Measurements from ENCODE around the gene UNC5B.
"Not testable (repeated sequence)": the region's sequence is repeated elsewhere in the genome, so short reads cannot be mapped to it uniquely, and the experiment has no call there.

UNC5B gene

DNA sequence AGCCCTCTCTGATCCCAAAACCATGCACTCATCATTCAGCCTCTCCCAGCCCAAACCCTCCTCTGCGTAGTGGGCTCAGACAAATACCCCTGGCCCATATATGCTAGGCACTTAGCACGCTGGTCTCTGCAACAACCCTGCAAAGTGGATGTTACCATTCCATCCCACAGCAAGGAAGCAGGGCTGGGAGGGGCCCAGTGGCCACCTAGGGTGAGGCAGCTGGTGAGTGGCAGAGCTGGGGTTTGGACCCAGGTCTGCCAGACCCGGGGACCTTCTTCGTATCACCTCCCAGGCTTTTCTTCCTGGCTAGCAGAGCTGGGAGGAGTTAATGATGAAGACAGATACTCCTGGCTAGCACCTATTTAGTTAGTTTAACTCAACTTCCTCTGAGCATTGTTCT is 73.6 kb downstream of the UNC5B start:
- DNase-seq = no peak

DNA sequence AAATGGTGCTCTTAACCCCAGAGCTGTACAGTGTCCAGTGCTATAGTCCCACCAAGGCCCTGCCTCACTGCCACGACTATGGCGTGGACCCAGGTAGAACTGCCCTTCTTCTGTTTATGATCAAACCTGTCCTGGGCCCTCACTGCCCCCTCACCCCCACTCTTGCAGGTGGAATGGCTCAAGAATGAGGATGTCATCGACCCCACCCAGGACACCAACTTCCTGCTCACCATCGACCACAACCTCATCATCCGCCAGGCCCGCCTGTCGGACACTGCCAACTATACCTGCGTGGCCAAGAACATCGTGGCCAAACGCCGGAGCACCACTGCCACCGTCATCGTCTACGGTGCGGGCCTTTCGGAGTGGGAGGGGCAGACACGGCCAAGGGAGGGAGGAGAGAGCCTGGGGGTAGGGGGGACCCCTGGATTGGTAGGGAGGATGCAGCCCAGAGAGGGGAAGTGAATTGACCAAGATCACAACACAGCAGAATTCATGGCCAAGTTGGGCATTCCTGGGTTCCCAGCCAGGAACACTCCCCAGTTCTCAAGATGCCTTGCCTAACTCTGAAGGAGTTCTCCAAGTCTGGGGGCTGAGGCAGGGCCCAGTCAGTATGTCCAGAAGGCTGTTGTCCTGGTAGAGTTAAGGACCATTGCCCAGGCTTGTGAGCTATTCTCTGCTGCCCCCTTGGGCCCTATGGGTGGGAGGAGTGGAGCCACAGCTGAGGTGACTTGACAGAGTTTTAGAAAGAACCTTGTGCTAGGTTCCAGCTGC is 74.3 kb downstream of the UNC5B start:
- no peak for DNase-seq

DNA sequence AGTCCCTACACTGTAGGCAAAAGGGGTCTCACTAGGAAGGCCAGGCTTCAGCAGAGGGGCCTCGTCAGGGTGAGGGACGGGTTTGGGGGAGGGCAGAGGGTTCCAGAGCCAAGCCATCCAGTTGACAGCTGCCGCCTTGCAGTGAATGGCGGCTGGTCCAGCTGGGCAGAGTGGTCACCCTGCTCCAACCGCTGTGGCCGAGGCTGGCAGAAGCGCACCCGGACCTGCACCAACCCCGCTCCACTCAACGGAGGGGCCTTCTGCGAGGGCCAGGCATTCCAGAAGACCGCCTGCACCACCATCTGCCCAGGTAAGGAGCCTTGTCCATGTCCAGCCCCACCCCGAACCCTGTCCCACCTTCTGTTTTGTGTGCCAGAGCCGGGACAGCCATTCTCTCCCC is 75.1 kb downstream of the UNC5B start:
- no peak for DNase-seq

DNA sequence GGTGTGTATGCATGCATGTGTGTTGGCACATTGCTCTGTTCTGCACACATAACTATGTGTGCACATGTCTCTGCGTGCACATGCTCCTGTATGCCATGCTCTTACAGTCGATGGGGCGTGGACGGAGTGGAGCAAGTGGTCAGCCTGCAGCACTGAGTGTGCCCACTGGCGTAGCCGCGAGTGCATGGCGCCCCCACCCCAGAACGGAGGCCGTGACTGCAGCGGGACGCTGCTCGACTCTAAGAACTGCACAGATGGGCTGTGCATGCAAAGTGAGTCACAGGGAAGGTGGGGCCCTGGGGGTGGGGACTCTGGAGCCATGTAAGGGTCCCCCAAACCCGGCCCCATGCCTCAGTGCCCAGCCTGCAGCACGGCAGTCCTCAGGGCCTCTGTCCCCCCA is 76.1 kb downstream of the UNC5B start:
- no peak for DNase-seq

DNA sequence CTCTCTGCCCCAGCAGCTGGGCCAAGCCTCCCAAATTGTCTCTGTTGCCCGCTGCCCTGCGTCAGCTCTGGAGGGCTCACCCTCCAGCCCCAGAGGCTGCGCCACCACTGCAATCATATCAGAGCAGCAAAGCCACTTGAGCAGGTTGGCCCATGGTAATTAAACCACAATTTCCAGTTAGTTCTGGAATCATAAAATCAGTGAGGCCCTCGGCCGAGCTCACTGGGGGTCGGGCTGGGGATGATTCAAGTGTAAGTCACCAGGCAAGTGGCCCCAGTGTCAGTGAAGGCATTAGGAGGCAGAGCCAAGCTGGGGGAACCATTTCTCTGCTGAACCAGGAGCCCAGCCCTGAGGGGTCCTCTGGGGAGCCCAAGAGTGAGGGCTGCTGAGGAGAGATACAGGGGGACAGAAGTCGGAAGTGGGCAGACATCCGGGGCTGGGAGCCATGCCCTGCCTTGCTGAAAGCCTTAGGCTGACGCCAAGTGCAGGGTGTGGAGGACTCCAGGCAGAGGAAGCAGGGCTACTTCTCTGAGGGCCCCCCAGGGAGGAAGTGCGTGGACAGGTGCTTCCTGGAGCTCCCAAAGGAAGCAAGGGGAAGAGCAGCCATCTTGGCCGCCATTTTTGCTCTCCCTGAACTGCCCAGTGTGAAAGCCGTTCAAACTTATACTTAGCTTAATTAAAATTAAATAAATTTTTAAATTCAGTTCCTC is 77.2 kb downstream of the UNC5B start:
- no peak for DNase-seq

DNA sequence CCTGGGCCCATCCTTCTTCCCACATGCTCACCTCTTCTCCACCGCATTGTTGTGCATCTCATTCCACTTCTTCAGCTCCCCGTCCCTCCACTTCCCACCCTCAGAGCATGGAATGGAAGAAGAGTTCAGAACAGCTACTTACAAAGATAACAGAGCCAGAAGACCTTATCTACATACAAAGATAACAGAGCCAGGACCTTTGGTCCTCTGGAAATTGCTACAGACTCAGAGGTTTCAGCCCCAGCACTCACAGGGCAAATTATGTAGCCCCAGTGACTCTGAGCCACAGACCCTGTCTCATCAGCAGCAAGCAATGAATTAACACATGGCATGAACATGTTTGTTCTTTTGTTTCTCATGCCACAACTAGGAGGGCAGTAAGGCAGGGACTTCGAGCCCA is 78.0 kb downstream of the UNC5B start:
- no peak for DNase-seq

DNA sequence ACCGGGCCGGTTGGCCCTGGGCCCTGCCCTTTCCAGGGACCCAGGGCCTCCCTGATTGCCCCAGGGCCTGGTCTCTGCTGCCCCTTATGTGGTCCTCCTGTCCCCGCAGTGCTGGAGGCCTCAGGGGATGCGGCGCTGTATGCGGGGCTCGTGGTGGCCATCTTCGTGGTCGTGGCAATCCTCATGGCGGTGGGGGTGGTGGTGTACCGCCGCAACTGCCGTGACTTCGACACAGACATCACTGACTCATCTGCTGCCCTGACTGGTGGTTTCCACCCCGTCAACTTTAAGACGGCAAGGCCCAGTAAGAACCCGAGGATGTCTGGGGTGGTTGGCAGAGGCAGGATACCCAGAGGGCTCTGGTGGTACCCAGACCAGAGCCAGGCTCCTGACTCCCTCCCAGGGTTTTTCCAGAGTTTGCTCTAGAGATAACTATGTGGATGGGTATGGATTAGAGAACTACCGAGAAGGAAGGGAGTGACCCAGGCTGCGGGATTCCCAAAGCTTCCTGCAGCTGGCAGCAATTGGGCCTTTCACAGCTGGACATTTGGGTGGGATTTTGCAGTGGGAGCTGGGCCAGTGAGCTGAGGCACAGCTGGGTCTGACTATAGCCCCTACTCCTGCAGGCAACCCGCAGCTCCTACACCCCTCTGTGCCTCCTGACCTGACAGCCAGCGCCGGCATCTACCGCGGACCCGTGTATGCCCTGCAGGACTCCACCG is 78.6 kb downstream of the UNC5B start:
- no peak for DNase-seq

DNA sequence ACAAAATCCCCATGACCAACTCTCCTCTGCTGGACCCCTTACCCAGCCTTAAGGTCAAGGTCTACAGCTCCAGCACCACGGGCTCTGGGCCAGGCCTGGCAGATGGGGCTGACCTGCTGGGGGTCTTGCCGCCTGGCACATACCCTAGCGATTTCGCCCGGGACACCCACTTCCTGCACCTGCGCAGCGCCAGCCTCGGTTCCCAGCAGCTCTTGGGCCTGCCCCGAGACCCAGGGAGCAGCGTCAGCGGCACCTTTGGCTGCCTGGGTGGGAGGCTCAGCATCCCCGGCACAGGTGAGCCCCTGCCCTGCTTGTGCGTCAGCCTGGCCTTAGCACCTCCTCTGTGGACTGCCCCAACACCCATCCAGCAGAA is 79.1 kb downstream of the UNC5B start:
- no peak for DNase-seq

DNA sequence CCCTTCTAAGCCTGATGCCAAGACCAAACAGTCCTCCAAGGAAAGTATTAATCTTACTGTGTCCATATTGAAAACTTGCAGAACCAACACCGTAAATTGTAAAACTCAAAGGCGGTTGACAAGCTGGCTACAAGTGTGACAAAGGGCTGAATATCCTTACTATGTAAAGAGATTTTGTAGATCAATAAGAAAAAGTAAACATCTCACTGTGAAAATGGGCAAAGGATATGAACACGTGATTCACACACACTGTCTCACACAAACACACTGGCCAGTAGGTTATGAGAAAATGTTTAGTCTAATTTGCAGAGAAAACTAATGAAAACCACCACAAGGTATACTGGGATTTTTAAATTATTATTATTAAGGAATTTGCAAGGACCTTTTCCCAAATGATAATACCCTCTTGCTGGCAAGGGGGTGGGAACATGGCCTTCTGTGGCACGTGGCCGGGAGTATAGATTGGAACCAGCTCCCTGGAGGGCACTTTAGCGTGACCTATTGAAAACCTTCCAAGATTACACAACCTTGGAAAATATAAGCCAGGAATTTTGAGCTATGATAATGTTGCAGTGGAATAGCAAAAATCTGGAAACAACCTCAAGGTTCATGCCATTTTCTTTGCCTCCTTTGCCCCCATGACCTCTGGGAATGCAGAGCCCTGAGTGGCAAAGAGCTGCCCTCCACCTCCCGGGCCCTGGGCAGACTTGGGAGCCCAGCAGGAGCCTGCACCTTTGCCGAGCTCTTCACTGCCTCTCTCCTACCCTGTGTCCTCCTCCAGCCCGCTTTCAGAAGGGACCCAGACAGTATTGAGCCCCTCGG is 80.5 kb downstream of the UNC5B start:
- no peak for DNase-seq

DNA sequence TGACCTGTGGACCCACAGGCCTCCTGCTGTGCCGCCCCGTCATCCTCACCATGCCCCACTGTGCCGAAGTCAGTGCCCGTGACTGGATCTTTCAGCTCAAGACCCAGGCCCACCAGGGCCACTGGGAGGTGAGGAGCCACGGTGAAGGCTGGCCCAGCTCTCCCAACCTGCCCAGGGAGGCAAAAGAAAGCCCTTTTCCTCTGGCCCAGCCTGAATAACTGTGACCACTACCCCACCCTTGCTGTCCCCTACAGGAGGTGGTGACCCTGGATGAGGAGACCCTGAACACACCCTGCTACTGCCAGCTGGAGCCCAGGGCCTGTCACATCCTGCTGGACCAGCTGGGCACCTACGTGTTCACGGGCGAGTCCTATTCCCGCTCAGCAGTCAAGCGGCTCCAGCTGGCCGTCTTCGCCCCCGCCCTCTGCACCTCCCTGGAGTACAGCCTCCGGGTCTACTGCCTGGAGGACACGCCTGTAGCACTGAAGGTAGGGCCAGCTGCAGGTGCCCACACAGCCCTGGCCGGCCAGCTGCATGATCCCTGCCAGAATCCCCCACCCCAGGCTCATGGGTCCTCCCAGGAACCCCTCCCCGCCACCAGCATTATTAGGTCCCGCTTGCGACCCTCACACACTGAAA is 81.2 kb downstream of the UNC5B start:
- DNase-seq = no peak

DNA sequence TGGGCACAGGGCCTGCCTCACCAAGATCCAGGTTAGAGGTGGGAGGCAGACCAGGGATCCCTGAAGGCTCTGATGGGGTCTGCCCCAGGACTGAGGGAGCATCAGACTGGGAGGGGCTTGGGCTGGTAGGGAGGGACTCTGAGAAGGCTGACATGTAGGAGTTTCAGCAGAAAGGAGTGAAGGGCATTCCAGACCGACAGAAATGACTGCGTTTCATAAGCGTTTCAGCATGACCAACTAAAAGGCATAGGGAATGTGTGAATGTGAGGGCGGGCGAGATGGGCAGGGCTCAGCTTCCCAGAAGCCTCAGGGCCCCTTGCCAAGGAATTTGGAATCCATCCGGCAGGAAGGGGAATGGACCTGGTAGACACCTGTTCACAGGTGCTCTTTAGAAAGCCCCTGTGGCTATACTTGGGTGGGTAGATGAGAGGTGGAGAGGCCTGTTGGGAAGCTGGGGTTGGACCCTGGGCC is 81.8 kb downstream of the UNC5B start:
- no peak for DNase-seq

DNA sequence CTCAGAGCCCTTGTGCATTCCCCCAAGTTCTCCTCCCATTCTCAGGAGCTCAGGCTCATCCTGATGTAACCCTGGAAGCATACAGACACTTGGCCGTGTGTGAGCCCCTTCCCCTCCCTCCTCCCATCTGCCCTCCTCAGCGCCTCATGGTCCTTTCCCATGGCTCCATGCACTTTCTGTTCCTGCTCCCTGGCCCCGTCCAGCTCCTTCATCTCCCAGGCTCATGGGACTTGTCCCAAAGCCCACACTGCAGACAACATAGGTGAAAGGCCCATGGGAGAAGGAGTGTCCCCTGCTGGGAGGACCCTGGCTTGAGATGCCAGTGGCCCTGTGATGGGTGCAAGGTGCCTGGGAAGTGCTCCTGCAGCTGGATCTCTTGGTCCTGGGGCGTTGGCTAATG is 82.5 kb downstream of the UNC5B start:
- no peak for DNase-seq

DNA sequence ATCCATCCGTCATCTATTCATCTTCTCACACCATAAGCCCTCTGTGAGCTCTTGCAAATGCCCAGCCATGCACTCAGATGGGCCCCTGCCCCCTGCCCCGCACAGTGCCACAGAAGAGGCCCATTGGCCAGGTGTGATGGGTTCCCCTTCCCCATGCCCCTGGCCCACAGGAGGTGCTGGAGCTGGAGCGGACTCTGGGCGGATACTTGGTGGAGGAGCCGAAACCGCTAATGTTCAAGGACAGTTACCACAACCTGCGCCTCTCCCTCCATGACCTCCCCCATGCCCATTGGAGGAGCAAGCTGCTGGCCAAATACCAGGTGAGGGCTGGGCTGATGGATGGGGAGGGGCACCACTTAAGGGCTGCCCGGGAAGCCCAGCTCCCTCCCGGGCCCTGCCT is 83.3 kb downstream of the UNC5B start:
- no peak for DNase-seq

DNA sequence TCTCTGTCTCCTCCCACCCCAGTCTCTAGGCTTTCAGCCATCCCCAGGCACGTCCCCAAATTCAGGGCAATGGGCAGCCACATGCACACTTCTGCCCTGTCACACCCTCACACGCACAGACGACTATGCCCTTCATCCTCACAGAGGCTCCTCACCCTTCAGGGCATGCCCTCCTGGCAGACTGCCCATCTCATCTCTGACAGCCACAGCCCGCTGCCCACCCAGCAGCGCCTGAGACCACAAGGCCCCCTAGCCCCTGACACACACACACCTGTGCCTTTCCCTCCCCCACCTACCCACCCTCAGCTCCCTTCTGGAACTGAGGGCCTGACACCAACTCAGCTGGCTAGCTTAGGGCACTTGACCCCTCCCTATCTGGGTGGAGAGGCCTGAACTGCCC is 83.7 kb downstream of the UNC5B start:
- DNase-seq = no peak

DNA sequence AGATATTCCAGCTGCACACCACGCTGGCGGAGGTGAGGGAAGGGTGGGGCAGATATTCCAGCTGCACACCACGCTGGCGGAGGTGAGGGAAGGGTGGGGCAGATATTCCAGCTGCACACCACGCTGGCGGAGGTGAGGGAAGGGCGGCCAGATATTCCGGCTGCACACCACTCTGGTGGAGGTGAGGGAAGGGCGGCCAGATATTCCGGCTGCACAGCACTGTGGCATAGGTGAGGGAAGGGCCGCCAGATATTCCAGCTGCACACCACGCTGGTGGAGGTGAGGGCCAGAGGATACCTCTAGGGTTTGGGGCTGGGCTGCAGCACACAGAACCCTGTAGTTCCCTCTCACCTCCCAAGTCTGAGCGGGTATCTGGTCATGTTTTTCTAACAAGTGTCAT is 84.4 kb downstream of the UNC5B start:
- not testable (repeated sequence) for DNase-seq

DNA sequence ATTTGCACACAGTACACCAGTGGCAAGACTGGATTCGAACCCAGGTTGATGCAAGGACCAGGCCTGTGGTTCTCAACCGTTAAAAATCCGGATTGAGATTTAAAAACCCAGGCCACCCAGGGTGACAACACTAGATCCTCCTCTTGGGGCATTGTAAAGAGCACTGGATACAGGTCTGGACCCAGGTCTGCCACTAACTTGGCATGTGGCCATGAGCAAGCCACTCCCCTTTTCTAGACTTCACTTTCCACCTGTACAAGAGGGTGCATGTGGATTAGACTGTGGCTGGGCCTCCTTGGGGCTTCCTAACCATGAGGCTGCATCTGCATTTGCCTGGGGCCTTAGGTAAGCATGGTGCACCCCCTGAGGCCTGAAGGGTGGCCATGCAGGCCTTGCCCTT is 85.0 kb downstream of the UNC5B start:
- no peak for DNase-seq

DNA sequence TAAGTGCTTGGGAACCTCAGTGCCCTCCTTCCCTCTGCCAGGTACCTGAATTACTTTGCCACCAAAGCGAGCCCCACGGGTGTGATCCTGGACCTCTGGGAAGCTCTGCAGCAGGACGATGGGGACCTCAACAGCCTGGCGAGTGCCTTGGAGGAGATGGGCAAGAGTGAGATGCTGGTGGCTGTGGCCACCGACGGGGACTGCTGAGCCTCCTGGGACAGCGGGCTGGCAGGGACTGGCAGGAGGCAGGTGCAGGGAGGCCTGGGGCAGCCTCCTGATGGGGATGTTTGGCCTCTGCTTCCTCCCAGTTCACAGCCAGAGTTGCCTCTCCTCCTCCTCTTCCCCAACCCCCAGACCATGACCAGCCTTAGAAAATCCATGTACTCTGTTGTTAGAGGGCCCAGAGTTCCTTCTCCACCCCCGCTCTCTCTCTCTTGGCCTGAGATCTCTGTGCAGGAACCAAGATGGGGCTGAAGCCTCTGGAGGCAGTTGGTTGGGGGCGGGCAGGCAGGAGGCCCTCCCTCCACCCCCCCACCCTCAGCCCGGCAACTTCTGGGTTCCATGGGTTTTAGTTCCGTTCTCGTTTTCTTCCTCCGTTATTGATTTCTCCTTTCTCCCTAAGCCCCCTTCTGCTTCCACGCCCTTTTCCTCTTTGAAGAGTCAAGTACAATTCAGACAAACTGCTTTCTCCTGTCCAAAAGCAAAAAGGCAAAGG is 86.9 kb downstream of the UNC5B start:
- DNase-seq = no peak

DNA sequence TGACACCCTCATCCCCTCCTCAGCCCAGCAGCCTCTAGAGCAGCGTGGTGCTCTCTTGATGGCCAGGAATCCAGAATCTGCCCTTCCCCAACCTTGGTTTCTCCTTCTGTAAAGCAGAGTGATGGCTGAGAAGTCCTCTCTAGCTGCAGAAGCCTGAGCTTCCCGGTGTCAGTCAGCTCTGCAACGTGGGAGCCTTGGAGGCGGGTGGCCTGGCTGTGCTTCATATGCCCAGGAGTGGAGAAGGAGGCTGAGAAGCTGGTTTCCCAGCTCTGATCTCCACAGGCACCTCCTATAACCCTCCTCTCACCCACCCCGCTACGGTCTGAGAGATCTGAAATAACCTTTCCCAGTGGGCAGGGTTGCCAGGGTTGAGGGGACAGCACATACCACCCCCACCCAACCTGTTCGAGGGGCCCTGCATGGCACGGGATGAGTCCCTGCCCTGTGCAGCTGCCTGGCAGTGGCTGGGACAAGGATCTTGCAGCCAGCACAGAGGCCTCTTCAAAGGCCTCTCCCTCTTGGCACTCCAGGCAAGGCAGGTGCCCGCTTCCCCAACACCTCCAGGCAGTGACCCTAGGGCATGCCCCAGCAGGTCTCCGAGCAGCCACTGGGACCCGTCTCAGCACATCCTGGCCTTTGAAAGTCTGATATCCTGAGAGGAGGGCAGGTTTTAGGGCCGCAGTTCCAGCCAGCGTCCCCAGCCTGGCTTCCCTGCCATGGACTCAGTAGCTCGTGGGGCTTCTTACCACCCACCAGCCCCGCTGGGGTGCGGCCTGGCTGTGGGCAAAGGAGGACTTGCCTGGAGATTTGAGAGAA is 88.4 kb downstream of the UNC5B start:
- no peak for DNase-seq

DNA sequence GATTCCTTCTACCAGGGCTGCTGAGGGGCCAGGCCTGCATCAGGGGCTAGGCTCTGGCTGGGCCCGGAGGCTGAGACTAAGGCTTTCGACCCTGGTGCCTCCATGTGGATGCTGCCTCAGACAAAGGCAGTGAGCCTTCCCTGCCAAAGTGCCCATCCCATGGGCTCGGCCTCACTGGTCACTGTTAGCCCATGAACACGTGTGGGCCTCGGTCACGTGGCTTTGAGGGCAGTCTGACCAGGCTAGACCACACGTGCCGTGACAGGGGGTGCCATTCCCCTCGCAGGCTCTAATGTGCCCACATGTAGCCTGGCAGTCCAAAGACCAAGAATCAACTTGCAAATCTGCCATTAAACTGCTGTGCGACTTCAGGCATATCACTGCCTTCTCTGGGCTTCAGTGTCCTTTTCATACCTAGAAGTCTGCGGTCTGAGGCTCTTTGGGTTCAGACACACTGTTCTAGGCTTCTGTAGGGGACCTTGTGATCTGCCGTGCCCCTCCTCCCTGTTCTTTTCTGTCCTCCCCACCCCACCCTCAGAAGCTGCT is 89.1 kb downstream of the UNC5B start:
- DNase-seq = no peak

DNA sequence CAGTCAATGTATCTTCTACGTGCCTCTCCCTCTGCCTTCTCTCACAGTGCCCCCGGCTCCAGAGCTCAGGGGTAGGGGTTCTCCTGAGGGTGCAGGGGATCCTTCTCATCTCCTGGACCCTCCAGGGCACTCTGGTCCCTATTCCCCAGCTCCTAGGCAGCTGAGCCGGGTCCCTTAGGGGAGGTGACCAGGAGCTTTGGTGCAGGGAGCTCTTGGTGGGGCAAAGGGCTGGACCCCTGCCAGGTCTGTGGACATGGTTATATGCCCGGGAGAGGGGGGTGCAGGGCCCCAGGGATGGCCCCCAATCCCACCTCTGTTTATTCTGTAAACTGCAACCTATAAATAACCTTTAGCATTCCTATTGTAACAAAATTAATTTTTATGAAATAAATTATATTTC is 90.1 kb downstream of the UNC5B start:
- DNase-seq = no peak
